IMR-90 (cell line): ENCODE results near the gene CCNG1. TPM values are rescaled to one million over a fixed set of nuclear protein-coding genes. Genes with fewer than 3 reads are reported as not detected.

Experiments
- ATAC-seq: fragments of 200-7000 bp; cut with Tn5 transposase; 2 replicates; pipeline ENCODE4 v1.9.1; 2020; ENCODE audit warnings: low read depth, mild to moderate bottlenecking, moderate library complexity
- BruUV-seq: library from RNA; stranded (reverse); fragments of 400-500 nt; replicated peaks from 2 replicates; lab custom pipeline; 2021; lab: Mats Ljungman, UMichigan
- CTCF ChIA-PET: fragments of 300-600 bp; formaldehyde crosslinking; extraction: SDS; loops from one replicate; lab custom pipeline; 2021; ENCODE audit warnings: antibody characterized with exemption; lab: Yijun Ruan, JAX
- POLR2A ChIA-PET: fragments of 300-600 bp; sonication (Branson Sonifier 250); formaldehyde crosslinking; loops from one replicate; lab custom pipeline; 2022; ENCODE audit warnings: antibody characterized with exemption; ENCODE audit not compliant: unreplicated experiment; lab: Charles Lee
- DNase-seq: peaks from one replicate; pipeline ENCODE4 v3.0.0; 2013
- H2AFZ ChIP-seq: replicated peaks from 2 replicates; pipeline ENCODE3; 2013; ENCODE audit warnings: low read length, mild to moderate bottlenecking; ENCODE audit not compliant: poor library complexity
- H2AK5ac ChIP-seq: 2 replicates; pipeline ENCODE4 v1.6.1; 2013; ENCODE audit warnings: low read depth, low read length, inconsistent platforms
- H2AK9ac ChIP-seq: replicated peaks from 2 replicates; pipeline ENCODE3; 2013; ENCODE audit warnings: mild to moderate bottlenecking, low read depth, low read length, moderate library complexity; ENCODE audit not compliant: poor library complexity
- H2BK120ac ChIP-seq: 2 replicates; pipeline ENCODE4 v1.6.1; 2013; ENCODE audit warnings: low read depth, low read length, inconsistent platforms
- H2BK15ac ChIP-seq: 3 replicates; pipeline ENCODE4 v1.6.1; 2013; ENCODE audit warnings: low read depth, low read length, inconsistent platforms
- H2BK20ac ChIP-seq: 2 replicates; pipeline ENCODE4 v1.6.1; 2013; ENCODE audit warnings: low read depth, mild to moderate bottlenecking, inconsistent platforms, low read length, moderate library complexity
- H2BK5ac ChIP-seq: 2 replicates; pipeline ENCODE4 v1.6.1; 2013; ENCODE audit warnings: mild to moderate bottlenecking, low read depth, low read length, inconsistent platforms; ENCODE audit not compliant: poor library complexity, severe bottlenecking
- H3K14ac ChIP-seq: replicated peaks from 2 replicates; pipeline ENCODE4 v1.6.1; 2013; ENCODE audit warnings: low read depth, low read length, inconsistent platforms
- H3K18ac ChIP-seq: 2 replicates; pipeline ENCODE4 v1.6.1; 2013; ENCODE audit warnings: low read depth, low read length, control low read depth
- H3K23ac ChIP-seq: 2 replicates; pipeline ENCODE4 v1.6.1; 2013; ENCODE audit warnings: low read depth, low read length, inconsistent platforms
- H3K27ac ChIP-seq: 2 replicates; pipeline ENCODE4 v1.5.1; 2013; ENCODE audit warnings: mild to moderate bottlenecking, control low read depth, low read length; ENCODE audit not compliant: insufficient read depth
- H3K27me3 ChIP-seq: 2 replicates; pipeline ENCODE4 v1.6.1; 2013; ENCODE audit warnings: low read length; ENCODE audit not compliant: control insufficient read depth, insufficient read depth
- H3K36me3 ChIP-seq: 2 replicates; pipeline ENCODE4 v1.6.1; 2013; ENCODE audit warnings: low read length, mixed read lengths; ENCODE audit not compliant: control insufficient read depth, insufficient read depth
- H3K4ac ChIP-seq: 2 replicates; pipeline ENCODE4 v1.6.1; 2013; ENCODE audit warnings: low read depth, low read length, inconsistent platforms
- H3K4me1 ChIP-seq: 2 replicates; pipeline ENCODE4 v1.6.1; 2013; ENCODE audit warnings: low read length, mixed read lengths; ENCODE audit not compliant: control insufficient read depth, insufficient read depth
- H3K4me2 ChIP-seq: 2 replicates; pipeline ENCODE4 v1.6.1; 2013; ENCODE audit warnings: low read depth, mild to moderate bottlenecking, control low read depth, low read length, moderate library complexity
- H3K4me3 ChIP-seq: 2 replicates; pipeline ENCODE4 v1.5.1; 2013; ENCODE audit warnings: low read depth, mild to moderate bottlenecking, control low read depth, low read length, moderate library complexity; ENCODE audit not compliant: insufficient read depth
- H3K56ac ChIP-seq: 2 replicates; pipeline ENCODE4 v1.6.1; 2013; ENCODE audit warnings: low read length, inconsistent platforms; ENCODE audit not compliant: insufficient read depth; ENCODE audit errors: extremely low read depth
- H3K79me1 ChIP-seq, 2 experiments: 2 replicates each; pipeline ENCODE4 v1.6.1; 2013; ENCODE audit warnings: low read length in 2 of 2, inconsistent platforms in 1 of 2, low read depth in 1 of 2
- H3K9ac ChIP-seq: 2 replicates; pipeline ENCODE4 v1.6.1; 2013; ENCODE audit warnings: low read depth, low read length, control low read depth
- H3K9me1 ChIP-seq: 2 replicates; pipeline ENCODE4 v1.6.1; 2013; ENCODE audit warnings: low read length, inconsistent platforms; ENCODE audit not compliant: insufficient read depth
- H3K9me3 ChIP-seq: 2 replicates; pipeline ENCODE4 v1.6.1; 2013; ENCODE audit warnings: low read length; ENCODE audit not compliant: control insufficient read depth, insufficient read depth
- H4K20me1 ChIP-seq: 2 replicates; pipeline ENCODE4 v1.6.1; 2013; ENCODE audit warnings: low read length, inconsistent platforms; ENCODE audit not compliant: insufficient read depth
- H4K5ac ChIP-seq: 2 replicates; pipeline ENCODE4 v1.6.1; 2013; ENCODE audit warnings: mild to moderate bottlenecking, low read depth, low read length, control low read depth
- H4K8ac ChIP-seq, 2 experiments: 2 replicates each; pipeline ENCODE4 v1.6.1; 2013; ENCODE audit warnings: low read depth in 2 of 2, low read length in 2 of 2, control low read depth in 1 of 2, inconsistent platforms in 1 of 2
- H4K91ac ChIP-seq: 2 replicates; pipeline ENCODE4 v1.6.1; 2013; ENCODE audit warnings: low read depth, low read length, inconsistent platforms; ENCODE audit not compliant: insufficient read depth
- BHLHE40 ChIP-seq: fragments of 150-350 bp; IDR thresholded peaks from 2 replicates; pipeline ENCODE4 v1.6.1; 2016; ENCODE audit warnings: mild to moderate bottlenecking, low read depth, low read length
- CEBPB ChIP-seq: IDR thresholded peaks from 2 replicates; pipeline ENCODE4 v1.6.1; 2012; ENCODE audit warnings: low read depth, low read length, improper control_type of control experiment
- CHD1 ChIP-seq: IDR thresholded peaks from 2 replicates; pipeline ENCODE4 v1.6.1; 2012; ENCODE audit warnings: low read depth, low read length, improper control_type of control experiment
- ELK1 ChIP-seq: fragments of 150-350 bp; IDR thresholded peaks from 2 replicates; pipeline ENCODE4 v1.6.1; 2016; ENCODE audit warnings: low read depth, mild to moderate bottlenecking, low read length, moderate library complexity, borderline replicate concordance
- FOS ChIP-seq: fragments of 150-350 bp; IDR thresholded peaks from 2 replicates; pipeline ENCODE4 v1.6.1; 2016; ENCODE audit warnings: low read depth, low read length
- MAFK ChIP-seq: IDR thresholded peaks from 2 replicates; pipeline ENCODE4 v1.6.1; 2012; ENCODE audit warnings: low read depth, low read length, improper control_type of control experiment
- MAZ ChIP-seq: IDR thresholded peaks from 2 replicates; pipeline ENCODE4 v1.6.1; 2012; ENCODE audit warnings: low read depth, mild to moderate bottlenecking, low read length, improper control_type of control experiment, moderate library complexity, borderline replicate concordance
- MXI1 ChIP-seq: IDR thresholded peaks from 2 replicates; pipeline ENCODE4 v1.6.1; 2012; ENCODE audit warnings: low read depth, mild to moderate bottlenecking, low read length, moderate library complexity, borderline replicate concordance
- NFE2L2 ChIP-seq: fragments of 150-350 bp; IDR thresholded peaks from 2 replicates; pipeline ENCODE4 v1.6.1; 2016; ENCODE audit warnings: low read depth, mild to moderate bottlenecking, low read length
- POLR2A ChIP-seq: IDR thresholded peaks from 2 replicates; pipeline ENCODE4 v1.6.1; 2012; ENCODE audit warnings: mild to moderate bottlenecking, low read depth, low read length
- RAD21 ChIP-seq: IDR thresholded peaks from 2 replicates; pipeline ENCODE4 v1.6.1; 2012; ENCODE audit warnings: low read length, improper control_type of control experiment
- RCOR1 ChIP-seq: IDR thresholded peaks from 2 replicates; pipeline ENCODE4 v1.6.1; 2012; ENCODE audit warnings: mild to moderate bottlenecking, low read length, improper control_type of control experiment; ENCODE audit not compliant: insufficient replicate concordance
- RFX5 ChIP-seq: IDR thresholded peaks from 2 replicates; pipeline ENCODE4 v1.8.0; 2012; ENCODE audit warnings: low read depth, mild to moderate bottlenecking, low read length, moderate library complexity
- SMC3 ChIP-seq: fragments of 150-350 bp; IDR thresholded peaks from 2 replicates; pipeline ENCODE4 v1.6.1; 2016; ENCODE audit warnings: low read depth, mild to moderate bottlenecking, antibody characterized with exemption, low read length, moderate library complexity
- USF2 ChIP-seq: fragments of 150-350 bp; IDR thresholded peaks from 2 replicates; pipeline ENCODE4 v1.6.1; 2017; ENCODE audit warnings: mild to moderate bottlenecking, antibody characterized with exemption, low read length, low read depth
- WGBS, 2 experiments: methylation state at CpG; one replicate each; pipeline versions ENCODE4 v1.1.5 to v1.1.7; 2013; ENCODE audit warnings: missing lambda C conversion rate in 2 of 2; ENCODE audit not compliant: insufficient read length in 1 of 2; ENCODE audit errors: extremely low coverage in 2 of 2; 5-methylcytosine and 5-hydroxymethylcytosine counted together
- dilution Hi-C: fragments of 300-500 bp; cut with HindIII; formaldehyde crosslinking; loops from one replicate; pipeline ENCODE4 v1.14.3; 2018; ENCODE audit warnings: low sequenced_read_pairs; ENCODE audit not compliant: unreplicated experiment
- in situ Hi-C: fragments of 300-500 bp; cut with MboI; formaldehyde crosslinking; loops from 3 replicates; pipeline ENCODE4 v1.14.3; 2019; ENCODE audit warnings: low sequenced_read_pairs, inconsistent platforms, mixed read lengths
- intact Hi-C: fragments of 100-400 bp; cut with micrococcal nuclease; formaldehyde crosslinking; loops from 2 replicates; pipeline ENCODE4 v1.10.0; 2022
- polyA plus RNA-seq, 3 experiments: library from polyadenylated mRNA; depleted of rRNA; stranded (reverse); fragments of >200 nt; gene quantifications; 2 replicates each; pipeline ENCODE4 v1.2.3, GENCODE V29; 2012; ENCODE audit warnings: low replicate concordance in 1 of 3
- total RNA-seq: library from RNA; depleted of rRNA; stranded (reverse); fragments of >200 nt; gene quantifications from 2 replicates; pipeline ENCODE4 v1.2.3, GENCODE V29; 2012
- TF ChIP-seq, protein P1 (sequence below): conservative IDR thresholded peaks from 2 replicates; pipeline ENCODE4 v1.5.1; 2012; ENCODE audit warnings: mild to moderate bottlenecking, low read depth, low read length, improper control_type of control experiment

CCNG1 gene
- total and polyA plus RNA-seq, 2 of the 4 experiments (the other 2 are of a cell fraction), result 72.0 to 382 TPM

DNA sequence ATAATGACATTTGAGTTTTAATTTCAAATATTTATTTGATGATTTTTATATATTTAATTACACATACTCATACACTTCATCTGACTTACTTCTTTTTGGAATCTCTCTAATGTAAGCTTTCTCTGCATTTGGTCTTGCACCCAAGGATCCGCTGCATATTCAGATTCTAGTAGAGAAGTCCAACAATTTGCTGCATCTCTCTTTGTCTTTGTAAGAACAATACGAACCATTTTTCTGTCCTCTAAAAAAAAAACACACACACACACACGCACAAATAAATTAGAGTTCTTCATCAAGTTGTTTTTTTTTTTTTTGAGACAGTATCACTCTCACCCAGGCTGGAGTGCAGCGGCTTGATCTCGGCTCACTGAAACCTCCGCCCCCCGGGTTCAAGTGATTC, 19.4 kb downstream of the CCNG1 start:
- H3K9ac ChIP-seq, result no peak overlapping the region
- TF ChIP-seq SMC3, result no peak
- no peak for TF ChIP-seq RFX5
- no peak for TF ChIP-seq POLR2A
- TF ChIP-seq RAD21, result no peak
- TF ChIP-seq CHD1, result no peak
- no peak for TF ChIP-seq MAZ
- TF ChIP-seq RCOR1, result no peak
- TF ChIP-seq, protein P1, sequence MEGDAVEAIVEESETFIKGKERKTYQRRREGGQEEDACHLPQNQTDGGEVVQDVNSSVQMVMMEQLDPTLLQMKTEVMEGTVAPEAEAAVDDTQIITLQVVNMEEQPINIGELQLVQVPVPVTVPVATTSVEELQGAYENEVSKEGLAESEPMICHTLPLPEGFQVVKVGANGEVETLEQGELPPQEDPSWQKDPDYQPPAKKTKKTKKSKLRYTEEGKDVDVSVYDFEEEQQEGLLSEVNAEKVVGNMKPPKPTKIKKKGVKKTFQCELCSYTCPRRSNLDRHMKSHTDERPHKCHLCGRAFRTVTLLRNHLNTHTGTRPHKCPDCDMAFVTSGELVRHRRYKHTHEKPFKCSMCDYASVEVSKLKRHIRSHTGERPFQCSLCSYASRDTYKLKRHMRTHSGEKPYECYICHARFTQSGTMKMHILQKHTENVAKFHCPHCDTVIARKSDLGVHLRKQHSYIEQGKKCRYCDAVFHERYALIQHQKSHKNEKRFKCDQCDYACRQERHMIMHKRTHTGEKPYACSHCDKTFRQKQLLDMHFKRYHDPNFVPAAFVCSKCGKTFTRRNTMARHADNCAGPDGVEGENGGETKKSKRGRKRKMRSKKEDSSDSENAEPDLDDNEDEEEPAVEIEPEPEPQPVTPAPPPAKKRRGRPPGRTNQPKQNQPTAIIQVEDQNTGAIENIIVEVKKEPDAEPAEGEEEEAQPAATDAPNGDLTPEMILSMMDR, result no peak
- TF ChIP-seq BHLHE40, result no peak
- no peak for TF ChIP-seq CEBPB
- TF ChIP-seq NFE2L2, result no peak
- TF ChIP-seq FOS, result no peak
- TF ChIP-seq MXI1, result no peak
- TF ChIP-seq MAFK, result no peak
- TF ChIP-seq USF2, result no peak
- TF ChIP-seq ELK1, result no peak
- DNase-seq (no peak), ATAC-seq (no peak)
- no peak overlapping the region for H2BK20ac ChIP-seq
- WGBS, 2 experiments, result no CpG with 5 or more reads among the region's 7 CpGs
- peaks cover 5% of the 10 kb centered on the region; the same call in 1 of the 2 replicates for H3K36me3 ChIP-seq
- H4K8ac ChIP-seq, result no peak overlapping the region
- H3K4me1 ChIP-seq, result no peaks in the 10 kb centered on the region
- dilution Hi-C loops (no loop called here), intact Hi-C loops (no loop called here), in situ Hi-C loops (no loop called here)
- no peak overlapping the region for H2BK15ac ChIP-seq
- H3K79me1 ChIP-seq, result peaks cover 14% of the 10 kb centered on the region in 2 experiments; a peak in 1 of 4 replicates
- no TSS peak for BruUV-seq
- H4K5ac ChIP-seq, result no peak overlapping the region
- no peak overlapping the region for H2AK5ac ChIP-seq
- H3K56ac ChIP-seq, result no peak overlapping the region
- H3K4me2 ChIP-seq, result no peak overlapping the region
- POLR2A ChIA-PET, result no interaction called here
- H2AFZ ChIP-seq, result no peak overlapping the region
- no peaks in the 10 kb centered on the region for H3K9me3 ChIP-seq
- no peak overlapping the region for H2AK9ac ChIP-seq
- H4K91ac ChIP-seq, result no peak overlapping the region
- no peak overlapping the region for H3K18ac ChIP-seq
- H2BK5ac ChIP-seq, result no peak overlapping the region
- H3K23ac ChIP-seq, result no peak overlapping the region
- no peaks in the 10 kb centered on the region for H4K20me1 ChIP-seq
- no peaks in the 10 kb centered on the region for H3K9me1 ChIP-seq
- H3K27me3 ChIP-seq, result no peaks in the 10 kb centered on the region
- no peak overlapping the region for H3K14ac ChIP-seq
- H3K4ac ChIP-seq, result no peak overlapping the region
- no peak overlapping the region for H3K4me3 ChIP-seq
- CTCF ChIA-PET, result no interaction called here
- no peak overlapping the region for H3K27ac ChIP-seq
- H2BK120ac ChIP-seq, result no peak overlapping the region
